Measurements from ENCODE around the gene IL16. TPM values are rescaled to one million over a fixed set of nuclear protein-coding genes. Genes with fewer than 3 reads are reported as not detected.

IL16 gene
- total RNA-seq, 1 experiment from 2014 or later: 0.81 TPM

- no peak for TF ChIP-seq EZH2phosphoT487 (IDR thresholded peaks at IDR 0.05; ENCODE audit: borderline replicate concordance)
- TF ChIP-seq EGR1 (IDR thresholded peaks at IDR 0.05; ENCODE audit: low read depth): no peak
- no peak for TF ChIP-seq RAD21 (IDR thresholded peaks at IDR 0.05; ENCODE audit: low read depth)
- TF ChIP-seq ZNF274 (IDR thresholded peaks at IDR 0.05; ENCODE audit: low read depth, low read length): no peak
- no peak for TF ChIP-seq ZBTB33 (IDR thresholded peaks at IDR 0.05; ENCODE audit: extremely low read depth, insufficient replicate concordance, low read length)
- TF ChIP-seq ELF1 (IDR thresholded peaks at IDR 0.05; ENCODE audit: borderline replicate concordance, low read depth): no peak
- TF ChIP-seq EZH2 (IDR thresholded peaks at IDR 0.05): no peak
- no peak for TF ChIP-seq SRF (IDR thresholded peaks at IDR 0.05; ENCODE audit: low read depth)
- no peak for TF ChIP-seq FOSL1 (IDR thresholded peaks at IDR 0.05; ENCODE audit: low read depth)
- TF ChIP-seq POLR2A (IDR thresholded peaks at IDR 0.05; ENCODE audit: borderline replicate concordance, extremely low read depth, insufficient read depth, insufficient read length): no peak
- TF ChIP-seq TCF7L2 (IDR thresholded peaks at IDR 0.05; ENCODE audit: borderline replicate concordance, extremely low read depth, insufficient read depth, insufficient read length): no peak
- TF ChIP-seq YY1 (IDR thresholded peaks at IDR 0.05; ENCODE audit: extremely low read depth, insufficient replicate concordance, low read depth, low read length): no peak
- no peak for TF ChIP-seq POLR2AphosphoS5 (IDR thresholded peaks at IDR 0.05; ENCODE audit: low read depth, low read length)
Observed at GRCh38 chr15:81185631-81186295, 10.9 kb upstream of the IL16 start (continued).

- H3K27me3 ChIP-seq (ENCODE audit: insufficient read depth, low read length): peaks cover 13% of the 10 kb centered on the region; the same call in 1 of the 2 replicates
- BruUV-seq (replicated peaks): no TSS peak
- CTCF ChIA-PET: no interaction called here
Observed at GRCh38 chr15:81188354-81188753, 8.3 kb upstream of the IL16 start.

More at GRCh38 chr15:81188354-81188753, 8.3 kb upstream of the IL16 start:
- Histone ChIP-seq H3K9ac (ENCODE audit: low read length) (no peak overlapping the region), H4K20me1 (ENCODE audit: insufficient read depth) (no peaks in the 10 kb centered on the region), H2AFZ (ENCODE audit: low read depth, low read length, poor library complexity, severe bottlenecking) (no peak overlapping the region), H3K9me3 (ENCODE audit: control insufficient read depth in 1 of 2, insufficient read depth in 1 of 2, low read depth in 1 of 2, low read length in 2 of 2) (no peaks in the 10 kb centered on the region), H3K9me2 (ENCODE audit: insufficient read depth) (no peaks in the 10 kb centered on the region), H3K4me1 (ENCODE audit: control insufficient read depth in 1 of 2, insufficient read depth in 2 of 2, low read length in 2 of 2) (no peaks in the 10 kb centered on the region), H3K4me3 (replicated peaks in 1 of 2; ENCODE audit: low read depth in 1 of 2, low read length in 2 of 2) (no peak overlapping the region), H3K4me2 (ENCODE audit: low read length) (no peak overlapping the region), H3K27ac (ENCODE audit: low read depth, low read length) (no peak overlapping the region), H3K79me2 (ENCODE audit: insufficient read depth, low read length) (no peaks in the 10 kb centered on the region), H3K36me3 (ENCODE audit: control insufficient read depth in 1 of 2, insufficient read depth in 2 of 2, low read length in 2 of 2) (no peaks in the 10 kb centered on the region)
- TF ChIP-seq EZH2phosphoT487 (IDR thresholded peaks at IDR 0.05; ENCODE audit: borderline replicate concordance): no peak
- no peak for DNase-seq (ENCODE audit: low read depth, low spot score)
- ATAC-seq: no peak
- intact Hi-C loops (cut with micrococcal nuclease): no loop called here
- RAD21 ChIA-PET (ENCODE audit: low non-redundant PET in 1 of 2, low total read pairs in 2 of 2, uncharacterized antibody in 2 of 2, unreplicated experiment in 2 of 2): no interaction called here
- POLR2A ChIA-PET: no interaction called here

Measured in HCT116 (cell line).